HFFc6 (cell line): ENCODE measurements around the gene OSBP. TPM values are rescaled to one million over a fixed set of nuclear protein-coding genes. Genes with fewer than 3 reads are reported as not detected.

Experiments
- DNase-seq: peaks from one replicate; pipeline ENCODE4 v3.0.0-alpha.2; 2018
- H3K27ac Mint-ChIP-seq: 2 replicates; pipeline ENCODE4 v1.8.0; 2020; ENCODE audit warnings: mild to moderate bottlenecking, mixed read lengths
- H3K27me3 Mint-ChIP-seq: 2 replicates; pipeline ENCODE4 v1.8.0; 2021; ENCODE audit warnings: mild to moderate bottlenecking, moderate library complexity, mixed read lengths; ENCODE audit not compliant: insufficient read depth
- H3K36me3 Mint-ChIP-seq: 2 replicates; pipeline ENCODE4 v1.8.0; 2021; ENCODE audit warnings: low read depth, mixed read lengths
- H3K4me1 Mint-ChIP-seq: 2 replicates; pipeline ENCODE4 v1.8.0; 2020; ENCODE audit warnings: low read depth, mixed read lengths
- H3K4me3 Mint-ChIP-seq: 2 replicates; pipeline ENCODE4 v1.8.0; 2020; ENCODE audit warnings: mild to moderate bottlenecking, moderate library complexity, mixed read lengths
- H3K9me3 Mint-ChIP-seq: 2 replicates; pipeline ENCODE4 v1.8.0; 2020; ENCODE audit warnings: mild to moderate bottlenecking, mixed read lengths
- total RNA-seq, 6 experiments: library from RNA; stranded (reverse); fragmentation: NEBNext Ultra II Directional; extraction: Animal tissue kit (Norgen Biotek cat#: 25700); gene quantifications; 2 replicates in 1 of 6; 3 replicates in 5 of 6; pipeline ENCODE4 v1.2.3, GENCODE V29; 2021
- TF ChIP-seq, protein P1 (sequence below): fragments of 200-600 bp; sonication (generic); IDR thresholded peaks from 2 replicates; pipeline ENCODE4 v1.5.0; 2021; ENCODE audit warnings: antibody characterized with exemption, mild to moderate bottlenecking

The OSBP gene
- total RNA-seq, 6 experiments from 2014 or later: 39.0 to 45.6 (median 42.9) TPM

DNA sequence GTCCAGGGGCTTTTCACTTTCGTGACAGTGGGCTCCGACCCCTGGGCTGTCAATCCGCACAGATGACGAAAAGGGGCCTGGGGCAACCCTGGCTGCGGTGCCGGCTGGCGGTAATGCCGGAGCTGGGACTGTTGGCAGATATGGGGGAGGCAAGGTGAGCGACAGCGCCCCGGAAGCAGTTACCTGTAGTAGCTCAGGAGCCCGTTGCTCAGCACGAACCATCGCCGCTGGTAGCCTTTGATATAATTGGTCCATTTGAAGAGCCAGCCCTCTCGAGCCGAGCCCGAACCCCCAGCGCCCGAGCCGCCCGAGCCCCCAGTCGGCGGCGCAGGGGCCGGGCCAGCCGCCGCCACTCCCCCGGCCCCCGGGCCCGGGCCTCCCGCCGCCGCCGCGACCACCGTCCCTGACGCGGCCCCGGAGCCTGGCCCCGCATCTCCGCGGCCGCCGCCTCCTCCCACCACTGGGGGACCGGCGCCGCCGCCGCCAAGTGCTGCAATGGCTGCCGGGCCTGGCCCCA, 396 bp downstream of the OSBP start:
- TF ChIP-seq, protein P1, sequence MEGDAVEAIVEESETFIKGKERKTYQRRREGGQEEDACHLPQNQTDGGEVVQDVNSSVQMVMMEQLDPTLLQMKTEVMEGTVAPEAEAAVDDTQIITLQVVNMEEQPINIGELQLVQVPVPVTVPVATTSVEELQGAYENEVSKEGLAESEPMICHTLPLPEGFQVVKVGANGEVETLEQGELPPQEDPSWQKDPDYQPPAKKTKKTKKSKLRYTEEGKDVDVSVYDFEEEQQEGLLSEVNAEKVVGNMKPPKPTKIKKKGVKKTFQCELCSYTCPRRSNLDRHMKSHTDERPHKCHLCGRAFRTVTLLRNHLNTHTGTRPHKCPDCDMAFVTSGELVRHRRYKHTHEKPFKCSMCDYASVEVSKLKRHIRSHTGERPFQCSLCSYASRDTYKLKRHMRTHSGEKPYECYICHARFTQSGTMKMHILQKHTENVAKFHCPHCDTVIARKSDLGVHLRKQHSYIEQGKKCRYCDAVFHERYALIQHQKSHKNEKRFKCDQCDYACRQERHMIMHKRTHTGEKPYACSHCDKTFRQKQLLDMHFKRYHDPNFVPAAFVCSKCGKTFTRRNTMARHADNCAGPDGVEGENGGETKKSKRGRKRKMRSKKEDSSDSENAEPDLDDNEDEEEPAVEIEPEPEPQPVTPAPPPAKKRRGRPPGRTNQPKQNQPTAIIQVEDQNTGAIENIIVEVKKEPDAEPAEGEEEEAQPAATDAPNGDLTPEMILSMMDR: no peak
- Mint-ChIP-seq H3K27me3 (peaks cover 3% of the 10 kb centered on the region), H3K27ac (peak overlapping the region; percentile 98), H3K4me1 (peaks cover 42% of the 10 kb centered on the region), H3K36me3 (peaks cover 26% of the 10 kb centered on the region), H3K4me3 (peak overlapping the region; percentile 97), H3K9me3 (no peaks in the 10 kb centered on the region)
- no peak for DNase-seq

DNA sequence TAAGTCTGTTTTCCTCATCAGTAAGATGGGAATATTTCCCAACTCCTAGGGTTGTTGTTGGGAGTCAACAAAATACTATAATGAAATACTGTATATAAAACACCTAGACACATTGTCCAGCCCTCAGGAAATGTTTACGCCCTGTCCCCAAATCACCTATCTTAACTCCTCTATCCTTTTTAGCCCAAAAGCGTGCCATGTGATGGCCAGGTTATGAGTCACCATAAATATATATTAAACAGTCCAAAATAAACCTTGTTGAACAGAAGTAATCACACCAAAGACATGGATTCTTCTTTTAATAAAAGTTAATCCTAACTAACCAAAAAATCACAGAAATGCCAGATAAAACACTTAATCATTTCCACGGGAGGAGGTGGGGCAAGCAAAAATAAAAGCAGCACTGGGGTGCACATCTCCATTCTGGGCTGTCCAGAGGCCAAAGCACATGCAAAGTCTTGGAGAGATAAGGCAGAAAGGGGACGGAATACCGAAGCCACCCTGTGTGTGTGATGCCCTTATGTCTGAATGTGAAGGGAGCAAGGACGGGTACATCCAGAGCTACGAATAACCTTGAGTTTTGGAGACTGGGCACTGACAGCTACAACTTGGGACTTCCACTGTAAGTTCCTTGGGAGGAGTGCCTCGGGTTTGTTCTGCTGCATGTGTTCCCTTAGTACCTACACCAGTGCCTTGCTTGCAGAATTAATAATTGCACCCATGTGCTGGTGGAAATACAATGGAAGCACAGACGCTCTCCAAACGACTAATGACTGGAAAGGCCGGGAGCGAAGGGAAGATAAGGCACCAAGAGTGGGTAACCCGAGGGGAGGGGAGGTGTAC, 1.1 kb downstream of the OSBP start:
- no peaks in the 10 kb centered on the region for H3K9me3 Mint-ChIP-seq
- DNase-seq: no peak

DNA sequence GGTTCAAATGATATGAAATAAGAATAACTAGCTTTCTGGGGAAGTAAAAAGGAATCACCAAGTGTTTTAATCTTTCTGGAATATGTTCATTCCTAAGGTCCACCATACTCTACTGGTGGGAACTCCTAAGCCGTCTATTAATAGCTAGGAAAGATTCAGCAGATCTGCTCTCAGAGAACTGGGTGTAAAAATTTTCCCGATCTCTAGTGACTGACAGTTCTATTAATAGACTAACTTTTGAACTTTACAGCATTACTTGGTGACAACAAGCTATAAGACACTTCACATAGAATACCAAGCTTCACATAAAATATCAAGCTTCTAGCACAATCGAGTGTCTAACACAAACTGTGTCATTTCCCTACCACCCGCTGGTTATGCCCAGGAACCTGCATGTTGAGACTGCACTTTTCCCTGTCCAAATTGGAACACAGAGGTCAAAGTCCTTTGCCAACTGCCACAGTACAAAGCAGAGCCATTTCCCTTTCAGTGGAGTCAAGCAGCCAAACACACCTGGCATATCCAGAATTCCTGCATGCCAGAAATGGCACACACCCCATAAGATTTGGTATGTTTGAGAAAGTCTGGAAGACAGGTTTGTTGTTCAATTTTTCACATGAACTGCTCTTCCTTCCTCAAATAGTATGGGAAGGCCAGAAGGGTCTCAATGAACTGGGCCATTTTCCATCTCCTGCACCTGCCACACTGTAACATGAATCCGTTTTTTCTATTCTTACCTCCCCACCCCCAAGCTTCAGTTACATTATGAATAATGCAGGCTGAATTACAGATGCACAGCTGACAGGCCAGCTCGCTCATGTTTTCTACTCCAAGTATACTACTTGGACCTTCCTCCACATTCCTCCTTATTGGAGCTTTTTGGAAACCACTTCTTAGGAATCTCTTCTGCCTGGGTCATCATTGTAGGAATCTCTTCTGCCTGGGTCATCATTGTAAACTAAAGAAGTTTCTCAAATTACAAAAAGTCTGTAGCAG, 3.7 kb downstream of the OSBP start:
- H3K9me3 Mint-ChIP-seq: no peaks in the 10 kb centered on the region
- H3K4me3 Mint-ChIP-seq: peak overlapping the region; percentile 97
- peak overlapping the region; percentile 23 for H3K27ac Mint-ChIP-seq
- DNase-seq: peak; percentile 32
- H3K4me1 Mint-ChIP-seq: peaks cover 53% of the 10 kb centered on the region
- TF ChIP-seq, protein P1: no peak
- peaks cover 3% of the 10 kb centered on the region for H3K27me3 Mint-ChIP-seq
- peaks cover 37% of the 10 kb centered on the region for H3K36me3 Mint-ChIP-seq

More for the DNA sequence above, 1.1 kb downstream of the OSBP start:
- H3K4me1 Mint-ChIP-seq: peaks cover 42% of the 10 kb centered on the region
- peak overlapping the region; percentile 85 for H3K27ac Mint-ChIP-seq
- peak overlapping the region; percentile 97 for H3K4me3 Mint-ChIP-seq
- peaks cover 3% of the 10 kb centered on the region for H3K27me3 Mint-ChIP-seq
- TF ChIP-seq, protein P1: no peak
- peaks cover 26% of the 10 kb centered on the region for H3K36me3 Mint-ChIP-seq

DNA sequence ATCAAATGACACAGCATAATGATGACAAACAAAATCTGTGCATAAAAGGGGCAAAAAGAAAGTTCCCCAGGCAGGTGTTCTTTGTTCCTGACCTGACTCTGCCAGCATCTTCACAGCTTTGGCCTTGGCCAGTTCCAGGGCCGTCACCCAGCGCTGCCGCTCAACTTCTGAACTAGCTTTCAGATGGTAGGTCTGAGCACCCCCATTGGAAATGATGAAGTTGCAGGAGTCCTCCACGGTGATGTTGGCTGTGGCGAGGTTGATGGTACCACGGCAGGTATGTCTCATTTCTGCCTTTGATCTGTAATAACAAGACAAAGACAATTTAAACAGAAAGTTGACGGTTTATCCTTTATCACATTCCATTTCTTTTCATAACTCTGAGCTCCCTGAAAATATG, 5.3 kb downstream of the OSBP start:
- Mint-ChIP-seq H3K4me3 (no peak overlapping the region), H3K27me3 (no peaks in the 10 kb centered on the region), H3K36me3 (peaks cover 46% of the 10 kb centered on the region)

More for the DNA sequence above, 5.3 kb downstream of the OSBP start:
- no peak overlapping the region for H3K27ac Mint-ChIP-seq
- H3K9me3 Mint-ChIP-seq: no peaks in the 10 kb centered on the region
- DNase-seq: no peak
- peaks cover 47% of the 10 kb centered on the region for H3K4me1 Mint-ChIP-seq
- TF ChIP-seq, protein P1: no peak
